Stimulated activated CD8-positive, alpha-beta memory T cell treated with anti-CD3 and anti-CD28 coated beads, Interleukin-15, amount 100 ng/mL, for 1 hour (primary cell): Measurements from ENCODE around the gene TNS2.
A peak's percentile ranks its signal among the peaks of the same experiment; 100 is the strongest.
"Not testable (repeated sequence)": the region's sequence is repeated elsewhere in the genome, so short reads cannot be mapped to it uniquely, and the experiment has no call there.

Experiments
- DNase-seq: peaks from one replicate; pipeline ENCODE4 v3.0.0-alpha.2; 2020; ENCODE audit warnings: low read depth

The TNS2 gene, protein sequence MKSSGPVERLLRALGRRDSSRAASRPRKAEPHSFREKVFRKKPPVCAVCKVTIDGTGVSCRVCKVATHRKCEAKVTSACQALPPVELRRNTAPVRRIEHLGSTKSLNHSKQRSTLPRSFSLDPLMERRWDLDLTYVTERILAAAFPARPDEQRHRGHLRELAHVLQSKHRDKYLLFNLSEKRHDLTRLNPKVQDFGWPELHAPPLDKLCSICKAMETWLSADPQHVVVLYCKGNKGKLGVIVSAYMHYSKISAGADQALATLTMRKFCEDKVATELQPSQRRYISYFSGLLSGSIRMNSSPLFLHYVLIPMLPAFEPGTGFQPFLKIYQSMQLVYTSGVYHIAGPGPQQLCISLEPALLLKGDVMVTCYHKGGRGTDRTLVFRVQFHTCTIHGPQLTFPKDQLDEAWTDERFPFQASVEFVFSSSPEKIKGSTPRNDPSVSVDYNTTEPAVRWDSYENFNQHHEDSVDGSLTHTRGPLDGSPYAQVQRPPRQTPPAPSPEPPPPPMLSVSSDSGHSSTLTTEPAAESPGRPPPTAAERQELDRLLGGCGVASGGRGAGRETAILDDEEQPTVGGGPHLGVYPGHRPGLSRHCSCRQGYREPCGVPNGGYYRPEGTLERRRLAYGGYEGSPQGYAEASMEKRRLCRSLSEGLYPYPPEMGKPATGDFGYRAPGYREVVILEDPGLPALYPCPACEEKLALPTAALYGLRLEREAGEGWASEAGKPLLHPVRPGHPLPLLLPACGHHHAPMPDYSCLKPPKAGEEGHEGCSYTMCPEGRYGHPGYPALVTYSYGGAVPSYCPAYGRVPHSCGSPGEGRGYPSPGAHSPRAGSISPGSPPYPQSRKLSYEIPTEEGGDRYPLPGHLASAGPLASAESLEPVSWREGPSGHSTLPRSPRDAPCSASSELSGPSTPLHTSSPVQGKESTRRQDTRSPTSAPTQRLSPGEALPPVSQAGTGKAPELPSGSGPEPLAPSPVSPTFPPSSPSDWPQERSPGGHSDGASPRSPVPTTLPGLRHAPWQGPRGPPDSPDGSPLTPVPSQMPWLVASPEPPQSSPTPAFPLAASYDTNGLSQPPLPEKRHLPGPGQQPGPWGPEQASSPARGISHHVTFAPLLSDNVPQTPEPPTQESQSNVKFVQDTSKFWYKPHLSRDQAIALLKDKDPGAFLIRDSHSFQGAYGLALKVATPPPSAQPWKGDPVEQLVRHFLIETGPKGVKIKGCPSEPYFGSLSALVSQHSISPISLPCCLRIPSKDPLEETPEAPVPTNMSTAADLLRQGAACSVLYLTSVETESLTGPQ (N-terminal part only)

DNA sequence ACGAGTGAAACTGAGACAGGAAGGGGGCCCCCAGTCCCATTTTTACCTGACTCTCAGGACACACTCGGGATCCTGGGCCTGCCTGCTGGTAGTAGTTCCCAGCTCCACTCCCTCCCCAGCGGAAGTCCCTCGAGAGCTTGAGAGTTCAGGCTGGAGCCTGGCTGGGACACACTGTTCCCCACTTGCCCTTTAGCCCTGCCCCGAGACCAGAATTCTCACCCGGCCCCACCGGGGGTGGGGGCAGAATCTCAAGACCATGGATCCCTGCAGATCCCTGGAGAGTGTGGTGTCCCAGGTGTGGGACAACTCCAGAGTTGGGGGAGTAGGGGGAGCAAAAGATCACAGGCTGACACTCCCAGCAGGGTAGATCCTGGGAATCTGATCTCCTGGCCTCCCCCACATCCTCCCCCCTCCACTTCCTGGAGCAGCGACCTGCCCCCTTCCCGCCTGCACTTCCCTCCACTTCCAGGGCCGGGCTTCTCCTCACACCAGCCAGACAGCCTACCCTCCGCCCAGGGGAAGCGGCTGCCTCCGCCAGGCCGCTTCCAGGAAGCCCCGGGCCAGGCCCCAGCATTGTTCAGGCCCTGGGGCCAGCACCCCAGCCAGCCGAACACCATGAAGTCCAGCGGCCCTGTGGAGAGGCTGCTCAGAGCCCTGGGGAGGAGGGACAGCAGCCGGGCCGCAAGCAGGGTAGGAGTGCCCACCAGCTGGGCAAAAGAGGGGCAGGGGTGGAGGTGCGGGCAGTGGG, at the start of gene TNS2:
TSS of gene TNS2 (plus strand) at position 495 of the 748 bp plus-strand sequence. CDS start at position 616, 121 bp downstream.
- no peak for DNase-seq

DNA sequence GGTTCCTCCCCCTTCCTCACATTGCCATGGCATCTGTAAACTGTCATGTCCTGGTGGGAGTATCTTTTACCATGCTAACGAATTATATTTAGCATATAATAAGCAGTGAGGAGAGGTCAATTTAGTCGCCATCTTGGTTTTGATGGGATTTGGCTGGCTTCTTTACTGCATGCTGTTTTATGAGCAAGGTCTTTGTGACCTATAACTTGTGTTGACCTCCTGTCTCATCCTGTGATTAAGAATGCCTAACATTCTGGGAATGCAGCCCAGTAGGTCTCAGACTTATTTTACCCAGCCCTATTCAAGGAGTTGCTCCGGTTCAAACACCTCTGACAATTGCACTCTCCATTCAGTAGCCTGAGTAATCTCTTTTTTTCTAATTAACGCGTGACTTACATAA, 45.7 kb upstream of the TNS2 start:
- no peak for DNase-seq

DNA sequence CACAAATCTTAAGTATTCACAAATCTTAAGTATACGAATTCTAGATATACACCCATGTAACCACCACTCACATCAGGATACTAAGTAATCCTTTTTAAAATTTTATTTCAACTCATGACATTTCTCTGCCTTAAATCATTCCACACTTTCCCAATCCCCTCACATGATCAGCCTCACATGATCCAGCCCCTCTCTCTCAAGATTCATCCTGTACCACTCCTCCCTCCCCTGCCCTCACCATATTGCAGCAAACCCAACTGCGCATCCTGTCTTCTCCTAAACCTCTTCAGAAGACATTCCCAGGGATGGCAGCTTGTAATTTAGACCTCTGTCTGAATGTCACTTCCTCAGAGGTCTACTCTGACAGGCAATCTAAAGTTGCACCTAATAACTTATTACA, 45.3 kb upstream of the TNS2 start:
- no peak for DNase-seq

DNA sequence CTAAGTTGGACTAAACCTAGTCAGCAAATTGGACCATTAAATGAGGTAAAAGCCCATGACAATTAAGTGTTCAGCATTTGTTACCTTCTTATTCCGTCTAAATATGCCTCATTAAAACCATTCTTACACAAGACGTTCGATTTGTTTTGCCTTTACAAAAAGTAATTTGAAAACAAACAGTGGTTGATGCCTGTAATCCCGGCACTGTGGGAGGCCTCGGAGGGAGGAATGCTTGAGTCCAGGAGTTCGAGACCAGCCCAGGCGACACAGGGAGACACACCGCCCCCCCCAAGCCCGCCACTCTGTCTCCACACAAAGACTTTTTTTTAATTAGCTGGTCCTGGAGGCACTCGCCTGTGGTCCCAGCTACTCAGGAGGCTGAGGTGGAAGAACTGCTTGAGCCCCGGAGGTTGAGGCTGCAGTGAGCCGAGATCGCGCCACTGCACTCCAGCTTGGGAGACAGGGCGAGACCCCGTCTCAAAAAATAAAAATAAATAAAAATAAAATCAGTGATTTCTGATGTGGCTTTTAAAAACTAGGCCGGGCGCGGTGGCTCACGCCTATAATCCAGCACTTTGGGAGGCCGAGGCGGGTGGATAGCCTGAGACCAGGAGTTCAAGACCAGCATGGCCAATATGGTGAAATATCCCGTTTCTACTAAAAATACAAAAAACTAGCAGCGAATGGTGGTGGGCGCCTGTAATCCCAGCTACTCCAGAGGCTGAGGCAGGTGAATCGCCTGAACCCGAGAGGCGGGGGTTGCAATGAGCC, 44.5 kb upstream of the TNS2 start:
- DNase-seq: no peak

DNA sequence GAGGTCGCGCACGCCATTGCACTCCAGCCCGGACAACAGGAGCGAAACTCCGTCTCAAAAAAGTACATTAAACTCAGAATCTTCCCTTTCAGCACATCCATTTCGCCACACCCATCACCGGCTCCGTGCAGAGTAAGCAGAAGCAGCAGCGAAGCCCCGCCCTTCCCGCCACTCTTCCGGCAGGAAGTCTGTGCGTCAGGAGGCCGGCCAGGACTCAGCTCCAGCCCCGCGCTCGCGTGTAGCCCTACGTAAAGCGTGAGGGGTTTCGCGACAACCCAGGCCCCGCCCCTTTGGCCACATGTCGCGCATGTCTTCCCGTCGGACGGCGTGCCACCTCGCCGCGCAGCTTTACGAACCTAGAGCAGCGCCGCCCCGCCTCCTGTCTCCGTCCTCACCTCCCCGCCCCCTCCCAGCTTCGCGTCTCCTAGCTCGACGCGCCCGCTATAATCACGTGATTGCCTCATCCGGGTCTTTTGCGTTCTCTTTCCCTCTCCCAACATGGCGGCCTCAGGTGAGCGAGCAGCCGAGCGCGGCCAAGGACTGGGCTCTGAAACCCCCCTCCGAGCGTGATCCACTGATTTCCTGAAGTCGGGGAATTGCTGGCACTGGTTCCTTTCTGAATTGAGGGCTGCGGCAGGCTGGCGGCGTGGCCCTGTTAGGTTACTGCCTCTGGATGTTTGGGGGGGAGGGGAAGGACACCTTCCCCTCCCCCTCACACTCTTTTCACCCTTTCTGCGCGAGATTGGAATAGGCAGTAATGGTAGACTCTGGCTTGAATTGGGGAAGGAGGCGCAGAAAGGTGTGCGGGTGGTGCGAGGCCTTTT, 43.7 kb upstream of the TNS2 start, which contains the start of gene EIF4B:
TSS of gene EIF4B (plus strand) at position 471 of the 824 bp plus-strand sequence. CDS start at position 499, 28 bp downstream.
- peak; percentile 99 for DNase-seq

DNA sequence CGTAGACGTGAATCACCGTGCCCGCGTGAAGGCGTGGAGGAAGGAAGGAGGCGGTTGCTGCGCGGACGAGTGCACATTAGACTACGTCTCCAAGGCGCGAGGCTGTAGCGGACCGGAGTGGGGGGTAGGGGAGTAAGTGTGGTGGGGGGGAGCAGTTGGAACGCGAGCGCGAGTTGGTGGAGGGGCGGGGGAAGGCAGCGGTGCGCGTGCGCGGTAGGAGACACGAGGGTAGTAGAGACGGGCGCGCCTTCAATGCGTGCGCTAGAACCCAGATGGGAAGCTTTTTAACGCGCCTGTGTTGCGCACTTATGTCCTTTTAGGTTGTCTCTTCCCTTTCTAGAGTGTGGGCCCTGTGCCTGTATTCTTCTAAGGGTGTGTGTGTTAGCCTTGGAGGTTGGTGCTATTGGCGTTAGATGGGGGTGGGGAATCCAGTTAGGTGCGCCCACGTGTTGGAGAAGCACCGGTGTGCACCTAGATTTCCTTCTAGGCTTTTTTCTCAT, 43.0 kb upstream of the TNS2 start:
- DNase-seq: peak; percentile 59

DNA sequence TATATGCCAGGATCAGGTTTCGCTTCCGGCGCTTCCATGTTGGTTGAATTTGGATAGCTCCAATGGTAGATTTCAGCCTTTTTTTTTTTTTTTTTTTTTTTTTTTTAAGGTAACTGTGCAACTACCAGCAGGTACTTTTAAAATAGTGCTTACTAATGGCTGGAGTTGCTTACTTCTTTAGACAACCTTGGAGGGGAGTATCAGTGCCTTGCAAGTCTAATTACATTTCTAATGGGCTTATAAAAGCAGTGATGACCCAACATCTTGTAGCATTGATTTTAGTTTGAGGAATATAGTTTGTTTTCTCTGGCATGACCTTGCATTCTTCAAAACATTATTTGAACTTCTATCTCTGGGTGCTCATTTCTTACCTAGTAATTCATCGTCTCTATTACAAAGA, 42.5 kb upstream of the TNS2 start:
- DNase-seq: no peak

DNA sequence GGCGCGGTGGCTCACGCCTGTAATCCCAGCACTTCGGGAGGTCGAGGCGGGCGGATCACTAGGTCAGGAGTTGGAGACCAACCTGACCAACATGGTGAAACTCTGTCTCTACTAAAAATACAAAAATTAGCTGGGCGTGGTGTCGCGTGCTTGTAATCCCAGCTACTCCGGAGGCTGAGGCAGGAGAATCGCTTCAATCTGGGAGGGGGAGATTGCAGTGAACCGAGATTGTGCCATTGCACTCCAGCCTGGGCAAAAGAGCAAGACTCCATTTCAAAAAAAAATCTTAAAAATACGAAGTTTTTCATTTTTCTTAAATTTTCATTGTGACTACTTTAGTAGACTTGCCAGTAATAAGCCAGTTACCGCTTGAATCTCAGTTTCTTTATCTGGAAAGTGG, 41.1 kb upstream of the TNS2 start:
- DNase-seq: not testable (repeated sequence)

DNA sequence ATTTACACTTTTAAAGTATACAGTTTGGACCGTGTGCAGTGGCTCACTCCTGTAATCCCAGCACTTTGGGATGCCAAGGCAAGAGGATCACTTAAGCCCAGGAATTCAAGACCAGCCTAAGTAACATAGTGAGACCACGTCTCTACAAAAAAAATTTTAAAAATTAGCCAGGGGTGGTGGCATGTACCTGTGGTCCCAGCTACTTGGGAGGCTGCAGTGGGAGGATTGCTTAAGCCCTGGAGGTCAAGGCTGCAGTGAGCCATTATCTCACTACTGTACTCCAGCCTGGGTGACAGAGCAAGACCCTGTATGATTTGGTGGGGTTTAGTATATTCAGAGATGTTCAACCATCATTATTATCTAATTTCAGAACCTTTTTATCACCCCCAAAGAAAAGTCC, 38.9 kb upstream of the TNS2 start:
- no peak for DNase-seq

DNA sequence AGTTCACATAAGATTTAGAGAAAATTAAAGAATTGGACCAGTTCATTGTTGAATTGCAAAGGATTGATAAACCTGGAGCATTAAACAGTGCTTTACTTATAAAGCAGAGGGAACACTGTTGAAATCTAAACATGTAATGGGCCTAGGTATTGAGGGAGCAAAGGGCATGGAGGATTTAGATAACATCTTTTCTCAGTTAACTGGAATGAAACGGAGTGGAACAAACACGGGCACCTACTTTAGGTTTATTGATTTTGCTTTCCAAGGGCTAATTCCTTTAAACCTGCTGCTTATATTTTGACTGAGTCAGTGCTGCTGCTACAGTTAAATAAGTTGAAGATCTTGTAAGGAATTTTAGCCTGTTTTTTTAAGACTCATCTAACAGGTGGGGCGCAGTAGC, 38.0 kb upstream of the TNS2 start:
- no peak for DNase-seq

DNA sequence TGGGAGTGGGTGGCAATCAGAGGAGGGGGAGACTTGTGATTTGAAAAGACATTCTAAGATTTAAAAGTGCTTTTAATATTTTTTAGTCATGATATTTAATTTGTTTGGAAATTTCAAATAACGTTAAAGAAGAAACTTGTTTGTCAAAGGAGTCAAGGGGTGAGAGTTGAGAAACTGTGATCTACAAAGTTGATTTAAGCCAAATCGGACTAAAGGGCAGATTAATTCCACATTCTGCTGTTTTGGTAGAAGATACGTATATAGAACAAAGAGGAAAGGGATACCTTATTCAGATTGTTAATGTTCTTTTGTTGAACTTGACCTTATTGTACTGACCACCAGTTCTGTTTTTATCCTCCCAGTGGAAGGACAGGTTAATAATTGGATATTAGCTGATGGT, 36.9 kb upstream of the TNS2 start:
- DNase-seq: no peak

DNA sequence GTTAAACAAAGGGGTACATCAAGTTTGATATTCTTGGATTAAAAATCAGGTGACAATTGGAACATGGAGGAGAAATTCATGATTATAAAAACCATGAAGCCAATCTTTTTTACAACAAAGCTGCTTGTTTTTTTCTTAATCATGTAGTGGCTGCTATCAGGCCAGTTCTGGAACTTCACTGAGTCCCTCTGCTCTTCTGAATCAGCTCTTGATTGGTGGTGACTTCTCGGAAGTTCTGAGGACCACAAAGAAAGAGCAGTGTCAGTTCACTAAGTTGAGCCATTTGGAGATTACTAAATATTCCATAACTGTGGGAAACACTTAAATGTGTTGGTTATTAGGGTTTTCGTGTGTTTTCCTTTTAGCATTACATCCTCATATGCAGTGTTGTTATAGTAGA, 35.2 kb upstream of the TNS2 start:
- DNase-seq: no peak

DNA sequence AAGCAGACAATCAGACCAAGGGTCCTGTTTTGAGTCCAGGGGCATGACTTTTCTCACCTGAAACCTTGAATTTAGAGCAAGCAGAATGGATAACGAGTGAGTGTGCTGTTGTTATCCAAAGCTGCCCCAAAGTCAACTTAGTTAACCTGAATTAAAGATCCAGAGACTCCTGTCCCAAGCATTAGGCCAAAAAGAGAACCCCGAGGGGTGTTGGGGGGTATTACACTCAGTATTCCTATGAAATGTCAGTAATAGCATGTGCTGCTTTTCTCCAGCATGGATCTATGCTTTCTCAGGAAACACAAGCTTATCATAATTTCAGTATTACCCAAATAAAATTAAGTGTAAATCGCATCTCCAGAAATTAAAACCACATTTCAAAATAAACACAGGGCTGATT, 24.6 kb upstream of the TNS2 start:
- DNase-seq: no peak

DNA sequence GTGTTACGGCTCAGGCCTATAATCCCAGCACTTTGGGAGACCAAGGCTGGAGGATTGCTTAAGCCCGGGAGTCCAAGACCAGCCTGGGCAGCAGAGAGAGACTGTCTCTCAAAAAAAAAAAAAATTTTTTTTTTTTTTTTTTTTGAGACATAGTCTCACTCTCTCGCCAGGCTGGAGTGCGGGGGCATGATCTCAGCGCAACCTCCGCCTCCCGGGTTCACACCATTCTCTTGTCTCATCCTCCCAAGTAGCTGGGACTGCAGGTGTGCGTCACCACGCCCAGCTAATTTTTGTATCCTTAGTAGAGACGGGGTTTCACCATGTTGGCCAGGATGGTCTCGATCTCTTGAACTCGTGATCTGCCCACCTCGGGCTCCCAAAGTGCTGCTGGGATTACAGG, 22.9 kb upstream of the TNS2 start:
- DNase-seq: not testable (repeated sequence)

DNA sequence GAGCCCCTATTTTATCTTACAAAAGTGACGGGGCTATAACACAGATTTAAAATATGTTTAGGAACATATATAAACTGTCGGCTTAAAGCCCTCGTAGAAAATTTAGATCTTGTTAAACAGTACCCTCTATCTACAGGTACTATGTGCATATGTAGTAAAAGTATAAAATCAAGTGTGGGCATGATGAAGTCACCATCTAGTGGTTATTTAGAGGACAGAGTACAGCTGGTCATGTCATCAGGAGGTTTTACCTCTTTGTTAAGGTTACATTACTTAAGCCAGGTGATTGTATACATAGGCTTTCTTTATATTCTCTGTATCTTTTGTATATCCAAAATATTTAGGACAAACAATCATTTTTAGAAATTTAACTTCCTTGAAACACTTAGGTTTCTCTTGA, 18.2 kb upstream of the TNS2 start:
- DNase-seq: no peak

DNA sequence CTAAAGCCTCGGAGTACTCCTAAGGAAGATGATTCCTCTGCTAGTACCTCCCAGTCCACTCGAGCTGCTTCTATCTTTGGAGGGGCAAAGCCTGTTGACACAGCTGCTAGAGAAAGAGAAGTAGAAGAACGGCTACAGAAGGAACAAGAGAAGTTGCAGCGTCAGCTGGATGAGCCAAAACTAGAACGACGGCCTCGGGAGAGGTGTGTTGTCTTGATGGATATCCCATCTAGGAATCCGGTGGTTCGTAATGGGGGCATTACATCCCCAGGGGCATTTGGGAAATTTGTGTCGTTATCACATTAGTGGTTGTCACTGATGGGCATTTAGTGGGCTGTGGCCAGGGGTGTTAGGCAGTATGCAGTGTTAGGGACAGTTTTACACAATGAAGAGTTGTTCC, 16.0 kb upstream of the TNS2 start:
- not testable (repeated sequence) for DNase-seq

DNA sequence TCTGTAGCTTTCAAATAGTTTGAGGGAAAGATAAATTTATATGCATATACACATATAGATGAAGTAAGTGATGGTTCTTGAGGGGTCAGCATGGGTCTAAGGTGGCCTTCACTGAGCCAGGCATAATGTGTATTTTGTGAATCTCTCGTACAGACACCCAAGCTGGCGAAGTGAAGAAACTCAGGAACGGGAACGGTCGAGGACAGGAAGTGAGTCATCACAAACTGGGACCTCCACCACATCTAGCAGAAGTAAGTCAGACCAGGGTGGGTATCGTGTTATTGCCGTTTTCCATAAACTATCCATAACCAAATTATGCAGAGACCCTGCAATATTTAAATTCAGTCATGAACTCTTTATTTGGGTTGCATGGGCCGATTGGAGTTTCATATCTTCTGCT, 15.4 kb upstream of the TNS2 start:
- DNase-seq: no peak

DNA sequence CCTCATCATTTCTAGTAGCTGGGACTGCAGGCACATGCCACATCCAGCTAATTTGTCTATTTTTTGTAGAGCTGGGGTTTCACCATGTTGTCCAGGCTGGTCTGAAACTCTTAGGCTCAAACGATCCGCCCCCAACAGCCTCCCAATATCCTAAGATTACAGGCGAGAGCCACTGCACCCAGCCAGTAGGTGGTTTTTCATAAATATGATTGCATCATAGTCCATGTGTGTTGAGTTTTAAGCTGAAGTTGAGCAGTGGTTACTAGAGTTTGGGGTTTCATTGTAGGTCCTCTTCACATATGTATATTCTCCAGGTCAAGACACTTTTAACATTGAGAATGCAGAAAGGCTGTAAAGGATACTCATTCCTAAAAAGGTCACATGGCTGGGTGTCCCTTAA, 13.1 kb upstream of the TNS2 start:
- no peak for DNase-seq

DNA sequence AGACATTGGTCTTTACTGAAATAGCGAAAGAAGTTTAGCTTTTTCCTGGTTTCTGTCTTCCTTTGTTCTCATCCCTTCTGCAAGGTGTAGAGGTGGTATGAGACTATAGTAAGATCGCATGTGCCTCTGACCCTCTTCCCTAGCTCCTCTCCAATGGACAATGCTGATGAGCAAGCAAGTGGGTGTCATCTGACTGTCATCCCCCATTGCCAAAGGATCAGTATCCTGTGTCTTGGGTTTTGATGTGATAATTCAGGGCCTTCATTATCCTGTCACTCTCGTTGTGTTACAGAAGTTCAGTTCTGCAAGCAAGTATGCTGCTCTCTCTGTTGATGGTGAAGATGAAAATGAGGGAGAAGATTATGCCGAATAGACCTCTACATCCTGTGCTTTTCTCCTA, 10.0 kb upstream of the TNS2 start:
- no peak for DNase-seq
